Measurements from ENCODE around the gene ARHGAP18. TPM values are rescaled to one million over a fixed set of nuclear protein-coding genes. Genes with fewer than 3 reads are reported as not detected.

ARHGAP18 gene
- total RNA-seq, 1 donor from 2014 or later: 7.9 TPM

DNA sequence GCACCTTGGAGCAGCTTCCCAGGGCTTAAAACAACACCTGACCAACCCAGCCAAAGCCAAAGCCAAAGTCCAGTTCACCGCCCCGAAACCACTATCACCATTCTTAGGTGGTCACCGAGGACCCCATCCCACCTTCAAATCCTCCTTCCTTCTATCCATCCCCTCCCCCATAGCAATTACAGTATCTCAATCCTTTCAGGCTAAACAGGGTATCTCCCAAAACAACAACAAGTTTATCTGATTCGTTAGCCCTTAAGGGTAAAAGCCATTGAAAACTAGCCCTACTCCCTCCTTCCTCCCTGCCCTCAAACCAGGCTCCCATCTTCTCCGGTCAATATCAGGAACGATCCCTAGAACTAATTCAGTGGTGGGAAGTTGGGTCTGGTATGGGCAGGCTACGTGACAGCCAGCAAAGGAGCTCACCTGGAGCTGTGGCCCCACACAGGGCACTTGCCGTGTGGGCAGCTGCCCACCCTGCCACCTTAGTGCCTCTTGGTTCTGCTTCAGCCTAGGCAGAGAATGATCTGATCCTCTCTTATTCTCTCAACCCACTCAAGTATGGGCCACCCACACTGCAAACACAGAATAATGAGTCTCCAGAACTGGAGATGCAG, 2.0 kb downstream of the ARHGAP18 start:
- POLR2A ChIA-PET: interaction anchor here (0.6 to 0.8 kb wide), 3 partner anchors 9 to 37 kb away, joined by 3 read pairs; no protein-coding TSS in a partner anchor
- H3K4me1 Mint-ChIP-seq: peaks cover 35% of the 10 kb centered on the region

GRCh38 chr6:129707028-129707427, 2.9 kb downstream of the ARHGAP18 start:
- ATAC-seq (ENCODE audit: low read depth) (no peak), DNase-seq (no peak)
- Mint-ChIP-seq H3K4me1 (peaks cover 35% of the 10 kb centered on the region), H3K27ac (no peak overlapping the region), H3K4me3 (no peak overlapping the region), H3K27me3 (no peaks in the 10 kb centered on the region), H3K36me3 (ENCODE audit: low read depth) (peaks cover 13% of the 10 kb centered on the region), H3K9me3 (no peaks in the 10 kb centered on the region)
- intact Hi-C loops (cut with micrococcal nuclease): no loop called here
- ChIA-PET POLR2A (no interaction called here), CTCF (no interaction called here)
- TF ChIP-seq CTCF (IDR thresholded peaks at IDR 0.05): no peak

More for the DNA sequence above, 2.0 kb downstream of the ARHGAP18 start:
- peaks cover 13% of the 10 kb centered on the region for H3K36me3 Mint-ChIP-seq (ENCODE audit: low read depth)
- no peak for DNase-seq
- no peak for ATAC-seq (ENCODE audit: low read depth)
- H3K4me3 Mint-ChIP-seq: no peak overlapping the region
- intact Hi-C loops (cut with micrococcal nuclease): no loop called here
- H3K9me3 Mint-ChIP-seq: no peaks in the 10 kb centered on the region
- CTCF ChIA-PET: no interaction called here
- no peak overlapping the region for H3K27ac Mint-ChIP-seq
- no peaks in the 10 kb centered on the region for H3K27me3 Mint-ChIP-seq
- TF ChIP-seq CTCF (IDR thresholded peaks at IDR 0.05): no peak

GRCh38 chr6:129705212-129705611, 4.8 kb downstream of the ARHGAP18 start:
- H3K4me3 Mint-ChIP-seq: no peak overlapping the region
- peaks cover 13% of the 10 kb centered on the region for H3K36me3 Mint-ChIP-seq (ENCODE audit: low read depth)
- ChIA-PET CTCF (no interaction called here), POLR2A (no interaction called here)
- no peaks in the 10 kb centered on the region for H3K9me3 Mint-ChIP-seq
- H3K27me3 Mint-ChIP-seq: no peaks in the 10 kb centered on the region
- intact Hi-C loops (cut with micrococcal nuclease): no loop called here
- ATAC-seq (ENCODE audit: low read depth) (no peak), DNase-seq (no peak)
- no peak overlapping the region for H3K27ac Mint-ChIP-seq
- TF ChIP-seq CTCF (IDR thresholded peaks at IDR 0.05): no peak
- peaks cover 31% of the 10 kb centered on the region for H3K4me1 Mint-ChIP-seq

GRCh38 chr6:129704708-129705107, 5.3 kb downstream of the ARHGAP18 start:
- intact Hi-C loops (cut with micrococcal nuclease): no loop called here
- H3K27ac Mint-ChIP-seq: no peak overlapping the region
- H3K36me3 Mint-ChIP-seq (ENCODE audit: low read depth): peaks cover 10% of the 10 kb centered on the region
- ChIA-PET POLR2A (no interaction called here), CTCF (no interaction called here)
- ATAC-seq (ENCODE audit: low read depth): no peak
- H3K4me1 Mint-ChIP-seq: peaks cover 27% of the 10 kb centered on the region
- no peak overlapping the region for H3K4me3 Mint-ChIP-seq
- no peaks in the 10 kb centered on the region for H3K27me3 Mint-ChIP-seq
- no peak for TF ChIP-seq CTCF (IDR thresholded peaks at IDR 0.05)
- H3K9me3 Mint-ChIP-seq: no peaks in the 10 kb centered on the region
- no peak for DNase-seq

DNA sequence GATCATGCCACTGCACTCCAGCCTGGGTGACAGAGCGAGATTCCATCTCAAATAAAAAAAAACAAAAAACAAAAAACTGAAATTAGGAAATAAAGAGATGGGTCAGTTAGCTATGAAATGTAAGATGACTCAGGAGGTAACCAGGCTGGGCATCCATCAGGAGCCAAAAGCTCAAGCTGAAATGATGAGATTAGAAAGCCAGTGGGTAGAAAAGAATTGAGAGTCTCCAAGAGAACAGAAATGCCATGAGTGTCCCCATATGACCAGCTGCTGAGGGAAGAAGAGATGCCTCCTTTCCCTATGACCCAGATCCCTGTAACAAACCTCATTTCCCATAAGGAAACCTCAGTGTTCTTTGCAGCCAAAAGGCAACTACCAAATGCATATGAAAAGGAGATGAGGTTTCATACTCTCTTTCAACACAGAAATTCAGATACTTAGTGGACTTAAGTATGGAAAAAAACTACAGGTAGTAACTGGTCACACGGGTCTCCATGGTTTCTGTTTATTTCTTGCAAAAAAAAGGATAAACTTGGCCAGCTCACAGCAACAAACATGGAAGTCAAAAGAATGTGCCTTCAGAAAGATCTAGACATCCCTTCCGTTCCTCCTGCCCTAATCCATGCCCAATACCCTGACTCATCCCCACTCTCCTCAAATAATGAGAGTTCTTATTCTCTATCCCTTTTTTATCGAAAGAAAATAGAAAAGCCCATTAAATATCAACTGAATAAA, 8.1 kb downstream of the ARHGAP18 start:
- ChIA-PET CTCF (no interaction called here), POLR2A (interaction anchor here (0.6 to 0.7 kb wide), 3 partner anchors 17 to 30 kb away, joined by 3 to 6 read pairs (median 3); no protein-coding TSS in a partner anchor)
- no peaks in the 10 kb centered on the region for H3K9me3 Mint-ChIP-seq
- no peak overlapping the region for H3K27ac Mint-ChIP-seq
- TF ChIP-seq CTCF (IDR thresholded peaks at IDR 0.05): no peak
- ATAC-seq (ENCODE audit: low read depth) (no peak), DNase-seq (no peak)
- H3K4me1 Mint-ChIP-seq: peaks cover 8% of the 10 kb centered on the region
- no peaks in the 10 kb centered on the region for H3K27me3 Mint-ChIP-seq
- H3K36me3 Mint-ChIP-seq (ENCODE audit: low read depth): peaks cover 8% of the 10 kb centered on the region
- intact Hi-C loops (cut with micrococcal nuclease): no loop called here
- H3K4me3 Mint-ChIP-seq: no peak overlapping the region
